Activated CD4-positive, alpha-beta T cell treated with anti-CD3 and anti-CD28 coated beads for 1 hour (primary cell): ENCODE results near the gene ENOX1.

Experiments
- DNase-seq: peaks from one replicate; pipeline ENCODE4 v3.0.0-alpha.2; 2020

The ENOX1 gene

GRCh38 chr13:43587376-43587775, 199.4 kb downstream of the ENOX1 start:
- no peak for DNase-seq

DNA sequence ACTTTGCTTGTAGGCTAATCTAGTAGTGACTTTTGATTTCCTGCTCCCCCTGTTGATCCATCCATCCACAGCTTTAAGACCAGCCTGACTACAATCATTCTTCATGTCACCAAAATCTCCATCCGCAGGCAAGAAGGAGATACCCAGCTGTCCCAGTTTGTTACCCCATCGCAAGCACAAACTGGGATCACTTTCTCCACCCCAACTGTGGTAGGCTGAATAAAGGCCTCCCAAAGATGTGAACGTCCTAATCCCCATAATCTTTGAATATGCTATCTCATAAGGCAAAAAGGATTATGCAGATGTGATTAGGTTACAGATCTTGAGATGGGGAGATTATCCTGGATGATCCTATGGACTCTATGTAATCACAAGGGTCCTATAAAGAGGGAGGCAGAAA, 202.0 kb downstream of the ENOX1 start:
- no peak for DNase-seq

DNA sequence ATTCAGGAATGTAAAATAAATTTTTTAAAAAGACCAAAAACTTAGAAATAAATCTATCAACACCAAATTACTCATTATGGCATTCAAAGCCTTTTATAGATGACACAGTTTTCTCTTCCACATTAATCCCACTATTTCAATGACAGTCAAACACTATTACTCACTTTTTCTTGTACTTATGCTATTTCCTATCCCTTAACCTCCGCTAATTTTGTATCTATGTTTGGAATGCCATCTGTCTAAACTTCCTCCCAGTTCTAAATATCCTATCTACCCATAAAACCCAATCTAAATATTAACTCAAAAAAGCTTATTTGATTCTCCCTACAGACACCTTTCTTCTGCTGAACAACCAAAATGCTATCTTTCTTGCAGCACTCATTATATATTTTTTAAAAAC, 203.5 kb downstream of the ENOX1 start:
- DNase-seq = no peak

GRCh38 chr13:43580280-43580679, 206.5 kb downstream of the ENOX1 start:
- no peak for DNase-seq

GRCh38 chr13:43579321-43579720, 207.5 kb downstream of the ENOX1 start:
- no peak for DNase-seq

GRCh38 chr13:43574605-43575004, 212.2 kb downstream of the ENOX1 start:
- DNase-seq = no peak

GRCh38 chr13:43573802-43574514, 212.8 kb downstream of the ENOX1 start:
- DNase-seq = no peak

DNA sequence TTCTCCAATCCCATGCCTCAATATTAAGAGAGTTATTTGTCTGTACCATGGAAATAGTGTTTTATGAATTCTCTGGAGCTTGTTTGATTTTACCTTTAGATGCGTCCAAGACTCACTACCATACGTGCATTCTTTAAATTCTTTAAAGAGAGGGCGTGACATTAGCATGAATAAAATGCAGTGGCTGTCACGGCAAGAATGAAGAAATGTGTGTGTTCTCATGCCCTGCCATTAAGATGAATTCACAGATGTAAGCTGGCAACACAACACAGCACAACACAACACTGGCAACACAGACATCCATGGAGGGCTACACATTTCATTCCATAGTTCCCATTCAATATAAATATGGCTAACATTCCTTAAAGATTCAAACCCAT, 213.4 kb downstream of the ENOX1 start:
- DNase-seq = no peak

DNA sequence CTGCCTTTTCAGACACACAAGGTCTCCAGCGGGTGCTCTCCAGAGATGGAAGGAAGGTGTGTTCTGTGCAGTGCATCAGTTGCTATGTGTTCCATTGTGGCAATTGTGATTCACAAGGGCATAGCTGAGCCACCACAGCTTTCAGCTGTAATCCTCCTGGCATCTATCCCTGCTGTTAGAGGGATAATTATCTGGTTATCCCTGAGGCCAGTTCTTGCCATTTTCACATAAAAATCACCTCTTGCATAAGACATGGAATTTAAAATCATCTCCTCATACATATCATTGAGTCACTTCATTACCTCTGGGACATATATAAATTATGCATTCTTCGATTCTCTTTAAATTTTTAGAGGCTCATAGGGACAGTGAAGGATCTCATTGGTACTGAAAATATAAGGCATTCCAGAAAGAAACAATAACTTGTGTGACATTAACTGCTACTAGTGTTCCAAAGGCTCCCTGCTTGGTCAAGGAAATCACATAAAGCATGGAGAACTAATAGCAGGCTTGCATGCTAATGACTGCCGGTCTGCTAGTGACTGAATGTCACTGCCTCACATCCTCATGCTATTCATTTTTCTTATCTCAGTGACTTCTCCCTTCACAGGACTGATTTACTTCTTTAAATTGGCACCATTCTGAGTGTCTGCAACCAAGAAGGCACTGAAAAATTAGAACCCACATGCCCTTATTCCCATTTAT, 214.0 kb downstream of the ENOX1 start:
- no peak for DNase-seq

DNA sequence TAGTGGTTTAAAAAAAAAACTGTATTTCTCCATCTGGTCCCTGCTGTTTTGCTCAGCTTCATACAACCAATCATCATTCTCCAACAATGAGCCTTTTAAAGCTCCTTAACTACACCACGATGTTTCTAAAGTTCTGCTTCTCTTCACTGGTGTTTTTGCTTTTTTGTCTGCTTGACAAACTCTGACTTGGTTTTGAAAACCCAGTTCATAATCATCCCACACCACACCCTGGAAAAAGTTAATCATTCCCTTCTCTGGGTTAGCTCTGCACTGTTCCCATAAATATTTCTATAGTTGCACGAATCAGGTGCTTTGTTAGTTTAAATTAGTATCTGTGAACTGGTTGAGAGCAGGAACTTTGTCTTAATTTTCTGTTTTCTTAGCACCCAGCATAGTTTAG, 217.1 kb downstream of the ENOX1 start:
- no peak for DNase-seq

- no peak for DNase-seq
Observed at GRCh38 chr13:43567608-43568007, 219.2 kb downstream of the ENOX1 start.

GRCh38 chr13:43564952-43565351, 221.8 kb downstream of the ENOX1 start:
- no peak for DNase-seq

DNA sequence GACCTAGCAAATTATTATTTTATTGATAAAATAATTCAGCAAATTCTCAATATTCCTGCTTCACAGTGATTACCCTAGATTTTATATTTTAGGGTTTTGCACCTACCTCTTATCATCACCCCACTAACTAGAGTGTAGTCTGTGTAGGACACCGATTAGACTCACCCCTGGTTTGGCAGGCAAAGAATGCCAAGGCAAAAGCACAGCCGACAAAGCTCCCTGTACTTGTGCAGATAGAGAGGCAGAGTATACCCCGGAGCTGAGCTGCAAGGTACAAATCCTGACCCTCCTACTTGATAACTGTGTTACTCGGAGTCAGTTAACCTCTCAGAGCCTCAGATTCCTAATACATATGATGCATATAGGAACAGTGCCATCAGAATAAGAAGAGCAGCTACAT, 225.7 kb downstream of the ENOX1 start:
- DNase-seq = no peak

DNA sequence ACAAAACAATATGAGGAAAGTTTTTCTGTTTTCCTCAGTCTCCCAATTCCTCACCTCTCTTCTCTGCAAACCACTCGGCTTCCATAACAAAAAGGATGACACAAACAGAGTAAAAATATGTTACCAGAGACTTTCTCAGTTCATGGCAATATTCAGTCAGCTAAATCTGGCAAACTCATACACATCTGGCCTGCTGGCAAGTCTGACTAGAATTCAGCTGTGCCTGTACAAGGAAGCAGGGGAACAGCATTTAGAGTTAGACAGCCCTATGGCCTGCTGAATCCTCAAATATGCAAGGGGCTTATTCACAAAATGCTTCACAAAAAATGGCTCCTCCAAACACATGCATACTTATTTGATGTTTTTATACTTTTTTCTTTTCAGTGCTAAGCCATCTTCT, 227.8 kb downstream of the ENOX1 start:
- DNase-seq = no peak

DNA sequence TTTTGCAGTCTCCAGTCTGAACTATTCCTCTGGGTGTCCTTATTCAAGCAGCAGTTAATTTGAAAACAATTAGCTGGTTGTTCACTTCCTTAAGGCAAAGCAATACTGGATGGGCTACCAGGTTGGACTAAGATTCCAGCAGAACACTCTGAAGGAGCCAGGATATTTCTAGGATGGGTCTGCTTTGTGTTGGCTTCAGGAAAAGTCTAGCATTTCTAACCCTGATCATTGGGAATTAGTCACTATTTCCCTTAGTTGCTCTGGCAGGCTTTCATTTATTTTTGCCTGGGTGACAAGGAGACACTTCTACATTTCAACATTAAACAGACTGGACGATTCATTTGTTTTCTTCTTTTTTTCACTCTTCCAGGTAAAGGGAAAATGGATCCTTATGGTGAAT, 228.4 kb downstream of the ENOX1 start:
- DNase-seq = no peak

DNA sequence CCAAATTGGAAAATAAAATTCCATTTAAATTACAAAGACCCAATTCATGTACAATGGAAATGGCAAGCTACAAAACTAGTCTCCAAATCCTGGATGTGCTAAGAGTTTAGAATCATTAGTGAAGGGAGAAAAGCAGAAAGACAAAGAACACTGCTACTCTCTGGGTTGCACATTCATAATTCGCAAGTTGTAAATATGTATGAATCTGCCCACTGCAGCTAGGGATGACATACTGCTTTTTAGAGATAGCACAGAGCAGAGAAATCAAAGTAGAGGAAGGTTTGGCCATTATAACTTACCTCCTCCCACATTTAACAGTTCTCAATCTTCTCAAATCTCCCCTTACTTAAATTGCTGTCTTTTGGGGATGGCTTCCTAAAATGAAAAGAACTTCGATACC, 231.1 kb downstream of the ENOX1 start:
- DNase-seq = no peak

GRCh38 chr13:43551897-43552456, 234.8 kb downstream of the ENOX1 start:
- no peak for DNase-seq

GRCh38 chr13:43546816-43547215, 240.0 kb downstream of the ENOX1 start:
- no peak for DNase-seq

- DNase-seq = no peak
Observed at GRCh38 chr13:43546251-43546650, 240.5 kb downstream of the ENOX1 start.

DNA sequence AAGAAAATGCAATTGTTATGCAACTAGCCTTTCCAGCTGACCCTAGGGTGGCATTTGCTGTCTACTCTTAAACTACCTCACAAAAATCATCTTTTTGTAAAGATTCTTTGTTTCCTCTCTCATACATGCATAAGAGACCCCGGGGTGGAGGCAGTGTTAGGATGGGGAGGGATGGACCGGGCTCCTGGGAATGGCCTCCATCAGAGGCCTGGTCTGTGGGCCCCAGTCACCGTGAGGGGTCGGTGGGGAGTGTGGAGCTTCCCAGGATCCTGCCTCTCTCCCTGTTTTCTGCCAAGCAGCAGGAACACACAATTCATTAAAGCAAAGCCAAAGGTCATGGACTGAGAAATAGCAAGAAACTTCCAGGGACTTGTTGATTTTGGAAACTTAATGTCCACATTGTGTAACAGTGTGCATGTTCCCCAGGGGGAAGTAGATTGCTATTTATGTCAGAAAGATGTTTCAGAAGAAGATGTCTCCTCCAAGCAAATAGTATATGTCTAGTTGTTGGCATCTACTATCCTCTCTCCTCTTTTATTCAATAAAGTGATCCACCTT, 241.4 kb downstream of the ENOX1 start:
- DNase-seq = no peak

DNA sequence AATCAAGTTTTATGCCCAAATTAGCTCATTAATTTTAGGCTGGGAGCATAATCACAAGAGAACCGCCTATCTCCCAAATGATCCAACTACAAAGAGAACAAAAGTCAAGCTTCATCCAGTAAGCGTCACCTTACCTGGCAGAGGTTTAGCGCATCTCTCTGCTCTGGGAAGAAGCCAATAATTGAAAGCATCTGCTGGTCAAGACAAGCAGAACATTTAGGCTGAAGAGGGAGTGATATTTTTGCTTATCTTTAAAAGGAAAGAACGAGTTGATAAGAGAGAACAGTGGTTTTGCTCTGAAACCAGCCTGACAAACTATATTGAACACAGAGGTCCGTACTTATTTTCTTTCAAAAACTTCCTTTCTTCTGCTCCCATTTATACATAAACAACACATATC, 242.1 kb downstream of the ENOX1 start:
- no peak for DNase-seq

- no peak for DNase-seq
Observed at GRCh38 chr13:43544011-43544410, 242.8 kb downstream of the ENOX1 start.

DNA sequence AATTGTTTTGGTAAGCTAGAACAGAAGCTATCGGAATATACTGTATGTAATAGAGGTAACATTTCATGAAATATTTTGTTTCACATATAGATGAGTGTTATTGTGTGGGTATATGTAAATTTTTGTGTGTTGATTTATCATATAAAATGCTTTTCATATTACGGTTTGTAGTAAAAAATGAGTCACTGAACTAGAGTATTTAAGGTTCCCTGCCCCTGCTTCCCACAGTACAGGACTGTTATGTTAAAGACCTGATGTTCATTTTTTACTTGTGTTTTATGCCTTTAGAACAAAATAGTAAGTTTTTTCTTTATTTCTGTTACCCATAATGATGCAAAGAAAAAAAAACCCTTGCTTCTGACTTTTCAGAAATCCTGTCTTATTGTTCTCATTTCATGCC, 243.4 kb downstream of the ENOX1 start:
- DNase-seq = no peak

DNA sequence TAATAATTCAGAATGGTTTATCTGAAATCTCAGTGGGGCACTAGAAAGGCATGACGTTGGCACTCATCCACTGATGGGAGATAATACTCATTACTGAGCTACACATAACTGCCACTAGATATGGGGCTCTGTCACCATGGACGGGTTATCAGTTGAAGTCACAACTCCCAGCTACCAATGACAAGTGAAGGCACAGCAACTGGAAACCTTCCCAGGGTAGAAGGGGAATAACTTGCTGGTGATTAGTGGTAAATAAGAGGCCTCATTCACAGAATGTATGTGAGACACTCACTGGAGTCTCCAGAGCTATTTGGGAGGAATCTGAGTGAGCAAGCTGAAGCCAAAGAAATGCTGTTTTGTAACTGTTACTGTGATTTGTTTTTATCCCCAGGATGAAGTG, 249.6 kb downstream of the ENOX1 start:
- no peak for DNase-seq
